GM12874 (cell line): ENCODE data around the gene PDE4D.

Source experiments
- TF ChIP-seq, protein P1 (sequence below): IDR thresholded peaks from 2 replicates; pipeline ENCODE4 v1.5.1; 2011; ENCODE audit warnings: low read depth, mild to moderate bottlenecking, control low read depth, low read length, moderate library complexity; ENCODE audit not compliant: insufficient read depth

Gene PDE4D

DNA sequence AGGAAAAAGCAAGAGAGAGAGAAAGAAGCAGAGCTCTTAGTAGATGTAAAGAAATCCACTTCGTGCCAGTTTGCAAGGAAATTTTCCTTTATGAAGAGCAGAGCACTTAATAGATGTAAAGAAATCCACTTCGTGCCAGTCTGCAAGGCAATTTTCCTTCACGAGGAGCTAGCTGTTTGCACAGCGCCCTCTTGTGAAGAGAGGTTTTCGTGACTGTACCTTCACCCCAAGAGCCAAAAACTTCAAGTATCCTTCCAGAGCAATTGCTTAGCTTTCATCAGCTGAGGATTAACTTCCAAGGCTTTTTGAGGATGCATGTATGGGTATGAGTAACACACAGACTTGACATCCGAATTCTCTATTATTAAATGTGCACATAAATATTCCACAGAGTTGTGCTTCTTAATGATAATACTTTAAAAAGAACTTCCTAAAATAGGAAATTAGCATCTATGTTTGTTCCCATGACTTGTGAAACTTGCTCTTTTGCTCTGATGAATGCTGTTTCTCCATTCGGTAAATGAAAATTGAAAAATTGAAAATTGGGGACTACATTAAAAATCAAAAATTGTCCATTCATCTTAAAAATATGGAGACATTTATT is 525.6 kb downstream of the PDE4D start:
- TF ChIP-seq, protein P1, sequence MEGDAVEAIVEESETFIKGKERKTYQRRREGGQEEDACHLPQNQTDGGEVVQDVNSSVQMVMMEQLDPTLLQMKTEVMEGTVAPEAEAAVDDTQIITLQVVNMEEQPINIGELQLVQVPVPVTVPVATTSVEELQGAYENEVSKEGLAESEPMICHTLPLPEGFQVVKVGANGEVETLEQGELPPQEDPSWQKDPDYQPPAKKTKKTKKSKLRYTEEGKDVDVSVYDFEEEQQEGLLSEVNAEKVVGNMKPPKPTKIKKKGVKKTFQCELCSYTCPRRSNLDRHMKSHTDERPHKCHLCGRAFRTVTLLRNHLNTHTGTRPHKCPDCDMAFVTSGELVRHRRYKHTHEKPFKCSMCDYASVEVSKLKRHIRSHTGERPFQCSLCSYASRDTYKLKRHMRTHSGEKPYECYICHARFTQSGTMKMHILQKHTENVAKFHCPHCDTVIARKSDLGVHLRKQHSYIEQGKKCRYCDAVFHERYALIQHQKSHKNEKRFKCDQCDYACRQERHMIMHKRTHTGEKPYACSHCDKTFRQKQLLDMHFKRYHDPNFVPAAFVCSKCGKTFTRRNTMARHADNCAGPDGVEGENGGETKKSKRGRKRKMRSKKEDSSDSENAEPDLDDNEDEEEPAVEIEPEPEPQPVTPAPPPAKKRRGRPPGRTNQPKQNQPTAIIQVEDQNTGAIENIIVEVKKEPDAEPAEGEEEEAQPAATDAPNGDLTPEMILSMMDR, result peak; percentile 73

GRCh38 chr5:59366784-59367183 is 526.7 kb downstream of the PDE4D start:
- TF ChIP-seq, protein P1, result no peak

- TF ChIP-seq, protein P1, result no peak
Measured at GRCh38 chr5:59362438-59362837, 531.1 kb downstream of the PDE4D start.

- TF ChIP-seq, protein P1, result no peak
Measured at GRCh38 chr5:59361454-59361853, 532.1 kb downstream of the PDE4D start.

- TF ChIP-seq, protein P1, result no peak
Measured at GRCh38 chr5:59360130-59360555, 533.4 kb downstream of the PDE4D start.

DNA sequence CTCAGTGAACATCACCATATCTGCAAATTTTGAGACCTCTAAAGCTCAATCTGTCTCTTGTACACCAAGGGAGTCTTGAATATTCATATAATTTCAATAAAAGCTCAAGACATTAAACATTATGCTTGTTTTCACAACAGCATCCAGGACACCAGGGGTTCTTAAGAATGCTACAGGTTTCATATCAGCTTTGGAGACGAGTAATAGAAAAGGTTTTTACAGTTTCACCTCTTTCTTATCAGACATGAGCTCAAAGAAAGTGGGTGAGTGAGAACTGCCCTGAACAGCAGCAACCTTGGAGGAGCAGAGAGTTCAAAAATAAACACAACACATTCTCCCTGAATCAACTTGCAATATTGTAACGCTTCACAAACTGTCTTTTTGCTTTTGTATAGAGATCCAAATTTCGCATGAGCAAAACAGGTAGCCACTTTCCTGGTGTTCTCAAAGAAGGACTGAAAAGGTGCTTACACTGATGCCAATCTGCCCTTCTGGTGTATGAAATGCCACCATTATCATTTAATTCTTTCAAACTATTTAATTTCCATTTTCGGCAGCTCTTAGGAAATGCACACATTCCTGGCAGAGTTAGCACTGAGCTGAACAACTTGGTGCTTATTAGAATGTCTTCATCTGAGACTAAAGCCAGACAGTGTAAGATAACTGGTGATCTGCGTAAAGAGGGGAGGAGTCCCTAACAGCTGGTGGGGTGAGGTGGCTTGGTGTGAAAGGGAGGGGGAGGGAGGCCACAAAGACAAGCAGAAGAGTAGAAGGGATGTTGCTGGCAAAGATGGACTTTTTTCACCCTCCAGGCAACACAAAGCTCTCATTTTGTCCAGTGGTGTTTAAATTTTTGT is 535.3 kb downstream of the PDE4D start:
- TF ChIP-seq, protein P1, result no peak

GRCh38 chr5:59357381-59357977 is 536.0 kb downstream of the PDE4D start:
- TF ChIP-seq, protein P1, result no peak
